ENCODE data around the gene EMC6.

Gene EMC6

DNA sequence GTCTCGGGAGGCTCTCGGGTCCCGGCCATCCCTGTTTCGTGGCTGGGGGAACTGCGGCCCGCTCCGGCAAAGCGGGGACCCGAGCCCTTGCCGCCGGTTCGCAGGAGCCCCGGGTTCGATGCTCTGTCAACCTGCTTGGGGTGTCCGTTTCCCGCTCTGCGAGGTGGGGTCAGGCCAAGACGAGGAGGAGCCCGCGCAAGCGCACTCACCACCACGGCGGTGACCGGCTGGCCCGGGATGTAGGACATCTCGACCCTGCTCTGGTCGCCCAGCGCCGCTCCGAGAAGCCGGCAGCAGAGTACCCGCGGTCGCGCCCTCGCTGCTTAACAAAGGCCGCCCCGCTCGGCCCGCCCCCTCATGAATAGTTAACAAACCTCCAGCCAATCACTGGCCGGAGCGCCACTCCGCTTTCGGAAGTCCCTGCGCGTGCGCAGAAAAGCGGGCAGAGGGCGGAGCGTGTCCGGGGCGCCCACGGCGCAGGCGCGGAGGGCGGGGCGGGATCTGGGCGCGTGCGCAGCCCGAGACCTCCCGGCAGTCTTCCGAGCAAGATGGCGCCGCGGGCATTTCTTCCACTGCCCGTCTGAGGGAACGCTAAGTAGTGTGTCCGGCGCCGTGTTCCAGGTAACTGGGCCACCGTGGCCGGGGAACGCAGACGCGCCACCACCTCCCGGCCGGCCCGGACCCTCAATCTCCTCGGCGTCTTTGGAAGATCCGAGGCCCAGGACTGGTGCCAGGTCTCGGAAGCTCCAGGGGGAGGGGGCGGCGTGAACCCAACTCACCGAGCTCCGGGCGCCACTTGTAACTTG is at the start of gene EMC6, which contains the start of gene TAX1BP3:
Gene EMC6 (plus strand): TSS at position 534 of the 806 bp plus-strand sequence. CDS start 335 bp downstream, outside the sequence.
Gene TAX1BP3 (minus strand): TSS at position 300 of the 806 bp plus-strand sequence. CDS start 52 bp downstream, at position 248.
- peak; percentile 99 for DNase-seq (ENCODE audit: insufficient read length, low spot score)
- FAIRE-seq: peak; percentile 98

DNA sequence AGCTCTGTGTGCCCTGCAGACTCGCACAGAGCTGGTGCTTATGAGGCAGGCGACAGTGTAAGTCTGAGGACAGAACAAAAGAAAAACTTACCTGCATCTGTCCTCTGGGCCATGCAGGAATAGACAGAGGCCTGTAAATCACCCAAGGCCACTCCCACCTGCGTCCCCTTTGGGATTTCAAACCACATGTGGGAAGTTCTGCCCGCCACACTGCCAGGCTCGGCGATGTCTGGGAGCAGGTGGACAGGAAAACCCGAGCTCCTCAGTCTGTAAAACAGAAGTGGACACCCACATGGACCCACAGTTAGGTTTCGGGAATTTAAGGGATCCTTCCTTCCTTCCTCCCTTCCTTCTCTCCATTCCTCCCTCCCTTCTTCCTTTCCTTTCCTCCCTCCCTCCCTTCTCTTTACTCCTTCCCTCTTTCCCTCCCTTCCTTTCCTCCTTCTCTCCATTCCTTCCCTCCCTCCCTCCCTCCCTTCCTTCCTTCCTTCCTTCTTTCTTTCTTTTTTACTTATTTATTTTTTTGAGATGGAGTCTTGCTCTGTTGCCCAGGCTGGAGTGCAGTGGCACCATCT is 47.4 kb upstream of the EMC6 start:
- FAIRE-seq: no peak
- no peak for DNase-seq (ENCODE audit: insufficient read length, low spot score)

DNA sequence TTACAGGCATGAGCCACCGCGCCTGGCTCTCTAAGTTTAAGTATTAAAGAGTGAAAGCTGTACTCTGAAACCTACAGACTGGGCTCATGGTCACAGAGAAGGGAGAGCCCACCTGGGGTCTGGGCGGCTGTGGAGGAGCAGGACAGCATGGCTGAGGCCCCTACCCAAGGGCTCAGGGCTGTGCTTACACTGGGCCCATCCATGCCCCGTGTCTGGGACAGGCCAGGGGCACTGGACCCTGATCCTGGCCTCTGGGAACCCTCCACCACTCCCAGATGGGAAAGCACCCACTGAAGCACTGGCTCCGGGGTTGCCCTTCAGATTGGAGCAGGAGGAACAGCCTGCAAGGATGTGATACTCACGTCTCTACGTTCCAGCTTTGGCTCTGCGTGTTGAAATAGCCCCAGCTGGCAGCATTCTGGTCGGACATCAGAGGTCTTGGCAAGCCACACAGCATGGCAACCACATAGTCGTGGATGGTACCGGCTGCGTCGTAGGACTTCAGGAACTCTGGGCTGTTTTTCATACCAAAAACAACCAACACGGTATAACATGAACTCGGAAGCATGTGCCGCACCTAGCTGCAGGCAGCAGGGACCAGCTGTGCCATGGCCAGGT is 45.5 kb upstream of the EMC6 start:
- DNase-seq (ENCODE audit: insufficient read length, low spot score) (no peak), FAIRE-seq (no peak)

DNA sequence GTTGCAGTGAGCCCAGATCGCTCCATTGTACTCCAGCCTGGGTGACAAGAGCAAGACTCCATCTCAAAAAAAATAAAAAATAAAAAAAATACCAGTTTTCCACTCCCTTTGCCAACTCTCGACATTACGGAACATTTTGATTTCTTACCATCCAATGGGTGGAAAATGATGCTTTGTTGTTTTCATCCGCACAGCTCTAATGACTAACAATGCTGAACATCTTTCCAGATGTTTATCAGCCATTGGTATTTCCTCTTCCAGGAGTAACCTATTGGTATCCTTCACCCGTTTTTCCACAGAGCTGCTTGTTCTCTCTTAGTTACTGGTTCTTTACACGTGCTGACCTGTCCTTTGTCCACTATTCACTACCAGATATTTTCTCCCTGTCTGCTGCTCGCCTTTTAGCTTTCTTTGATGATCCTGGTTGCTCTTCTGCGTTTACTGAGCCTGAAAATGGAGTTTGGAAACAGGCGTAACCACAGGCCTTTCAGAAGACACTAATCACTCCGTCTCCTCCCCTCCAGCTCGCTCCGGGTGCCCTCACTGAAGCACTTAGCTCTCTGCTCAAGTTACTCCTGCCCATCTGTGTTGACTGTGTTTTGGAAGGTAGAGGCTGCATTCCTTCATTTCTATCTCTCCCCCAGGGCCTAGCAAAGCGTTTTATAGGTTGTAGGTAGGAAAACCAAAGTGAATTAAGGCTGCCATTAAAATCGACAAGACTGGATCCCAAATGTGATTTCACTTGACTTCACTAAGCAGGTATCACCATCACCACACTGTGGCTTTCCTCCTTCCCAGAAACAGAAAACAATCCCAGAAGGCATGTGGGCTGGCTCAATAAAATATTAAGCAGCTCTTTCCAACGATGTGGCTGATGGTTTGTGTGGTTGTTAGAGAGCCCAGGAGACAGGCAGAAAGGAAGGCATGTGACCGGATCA is 41.5 kb upstream of the EMC6 start:
- DNase-seq (ENCODE audit: insufficient read length, low spot score) (no peak), FAIRE-seq (no peak)

DNA sequence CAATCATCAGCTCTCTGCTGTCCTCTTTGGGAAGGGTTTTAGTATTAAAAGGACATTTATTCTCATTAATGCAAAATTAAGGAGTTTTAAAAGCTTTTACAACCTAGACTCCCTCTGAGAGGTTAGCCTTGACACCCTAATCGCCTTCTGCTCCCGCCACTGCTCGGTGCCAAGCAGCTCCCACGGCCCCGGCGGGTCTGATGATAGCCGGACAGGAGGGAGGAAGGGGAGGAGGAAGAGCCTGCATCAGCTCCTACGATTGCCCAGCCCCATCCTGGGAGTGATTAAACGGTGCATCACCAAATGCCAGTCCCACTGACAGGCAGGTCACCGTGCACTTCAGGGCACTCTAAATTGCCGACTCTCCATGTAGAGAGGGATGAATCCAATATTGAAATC is 40.8 kb upstream of the EMC6 start:
- FAIRE-seq (no peak), DNase-seq (ENCODE audit: insufficient read length, low spot score) (no peak)

DNA sequence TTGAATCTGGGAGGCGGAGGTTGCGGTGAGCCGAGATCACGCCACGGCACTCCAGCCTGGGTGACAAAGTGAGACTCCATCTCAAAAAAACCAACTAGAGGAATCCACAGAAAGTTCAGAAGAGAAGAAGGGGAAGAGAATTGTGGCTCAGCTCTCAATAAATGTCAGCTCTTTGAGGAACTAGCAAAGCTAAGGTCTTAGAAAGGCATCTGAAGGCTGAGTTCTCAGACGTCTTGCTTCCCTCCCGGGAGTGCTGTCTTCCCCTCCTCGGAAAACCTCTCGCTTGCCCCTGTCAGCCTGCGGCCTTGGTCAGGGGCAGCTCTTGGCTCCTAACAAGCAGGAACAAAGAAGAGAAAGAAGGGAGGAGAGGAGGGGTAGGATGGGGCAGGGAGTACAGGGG is 37.8 kb upstream of the EMC6 start:
- no peak for DNase-seq (ENCODE audit: insufficient read length, low spot score)
- FAIRE-seq: no peak

DNA sequence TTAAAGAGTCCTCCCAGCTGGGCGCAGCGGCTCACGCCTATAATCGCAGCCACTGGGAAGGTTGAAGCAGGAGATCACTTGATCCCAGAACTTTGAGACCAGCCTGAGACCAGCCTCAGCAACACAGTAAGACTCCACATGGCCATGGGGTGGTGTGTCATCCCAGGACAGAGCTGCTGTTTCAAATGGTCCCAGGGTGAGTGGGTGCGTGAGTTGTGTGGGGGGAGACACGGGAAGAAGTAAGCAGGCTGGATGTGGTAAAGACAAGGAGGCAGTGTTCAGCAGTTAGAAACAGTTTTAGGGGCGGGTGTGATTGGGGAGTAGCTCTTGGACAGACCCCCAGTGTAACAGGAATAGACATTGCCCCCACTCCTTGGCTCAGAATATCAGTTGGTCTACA is 36.3 kb upstream of the EMC6 start:
- no peak for DNase-seq (ENCODE audit: insufficient read length, low spot score)
- no peak for FAIRE-seq

DNA sequence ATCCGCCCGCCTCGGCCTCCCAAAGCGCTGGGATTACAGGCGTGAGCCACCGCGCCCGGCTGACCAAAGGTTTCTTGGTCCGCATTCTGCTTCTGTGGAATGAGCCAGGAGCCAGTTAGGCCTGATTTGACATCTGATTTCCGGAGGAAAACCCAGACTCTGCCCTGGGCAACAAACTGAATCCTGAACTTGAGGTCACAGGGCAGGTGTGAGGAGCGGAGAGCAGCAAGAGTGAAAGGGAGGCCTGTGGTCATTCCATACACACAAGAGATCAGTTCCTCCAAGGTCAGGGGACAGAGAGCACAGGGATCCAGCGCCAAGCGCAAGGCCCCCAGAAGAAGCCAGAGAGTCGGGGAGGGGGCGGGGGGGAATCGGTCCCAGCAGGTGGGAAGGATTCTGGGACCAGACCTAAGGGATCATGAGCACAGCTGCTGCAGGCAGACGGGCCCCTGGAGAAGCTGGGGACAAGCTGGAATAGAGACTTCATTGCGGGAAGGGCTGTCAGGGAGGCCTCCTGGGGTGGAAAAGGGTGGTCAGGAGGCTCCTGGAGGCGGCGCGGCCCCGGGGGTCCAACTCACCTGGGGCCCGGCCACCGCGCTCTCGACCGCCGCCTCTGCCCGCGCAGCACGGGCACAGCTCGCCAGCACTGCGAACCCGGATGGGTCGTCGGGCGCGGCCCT is 33.0 kb upstream of the EMC6 start:
- FAIRE-seq (no peak), DNase-seq (ENCODE audit: insufficient read length, low spot score) (no peak)

DNA sequence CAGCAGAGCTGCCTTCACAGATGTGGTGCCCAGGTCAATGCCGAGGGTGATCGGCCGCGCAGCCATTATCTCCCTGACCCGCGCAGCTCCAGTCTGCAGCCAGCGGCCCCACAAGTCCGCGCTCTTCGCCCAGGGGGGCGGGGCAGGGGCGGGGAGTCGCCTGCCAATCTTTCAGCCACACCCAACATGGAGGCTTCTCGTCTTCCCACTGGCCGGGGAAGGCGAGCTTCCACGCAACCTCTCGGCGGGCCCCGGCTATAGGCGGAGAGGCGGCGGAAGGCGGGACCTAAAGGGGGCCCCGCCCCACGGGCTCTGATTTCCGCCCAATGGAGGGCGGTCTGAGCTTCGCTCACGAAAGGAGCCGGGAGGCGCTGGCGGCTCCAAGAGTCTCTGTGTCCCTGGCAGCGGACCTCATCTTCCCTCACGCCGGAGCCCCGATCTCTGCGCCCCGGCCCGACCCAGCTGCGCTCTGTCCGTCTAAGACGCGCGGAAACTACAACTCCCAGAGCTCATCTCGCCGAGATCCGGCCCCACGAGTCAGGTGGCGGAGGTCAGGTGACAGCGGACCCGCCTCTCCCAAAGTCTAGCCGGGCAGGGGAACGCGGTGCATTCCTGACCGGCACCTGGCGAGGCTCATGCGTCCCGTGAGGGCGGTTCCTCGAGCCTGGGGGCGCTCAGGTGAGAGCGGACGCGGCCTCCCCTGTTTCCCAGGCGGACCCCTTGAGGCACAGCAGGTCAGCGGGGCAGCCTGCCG is 32.3 kb upstream of the EMC6 start, which contains the start of the genes CTNS and SHPK:
Gene CTNS (plus strand): TSS at position 607 of the 754 bp plus-strand sequence. CDS start 3,447 bp downstream, outside the sequence.
Gene SHPK (minus strand): TSS at position 97 of the 754 bp plus-strand sequence. CDS start 31 bp downstream, at position 66.
- DNase-seq (ENCODE audit: insufficient read length, low spot score) (peak; percentile 99), FAIRE-seq (peak; percentile 83)

DNA sequence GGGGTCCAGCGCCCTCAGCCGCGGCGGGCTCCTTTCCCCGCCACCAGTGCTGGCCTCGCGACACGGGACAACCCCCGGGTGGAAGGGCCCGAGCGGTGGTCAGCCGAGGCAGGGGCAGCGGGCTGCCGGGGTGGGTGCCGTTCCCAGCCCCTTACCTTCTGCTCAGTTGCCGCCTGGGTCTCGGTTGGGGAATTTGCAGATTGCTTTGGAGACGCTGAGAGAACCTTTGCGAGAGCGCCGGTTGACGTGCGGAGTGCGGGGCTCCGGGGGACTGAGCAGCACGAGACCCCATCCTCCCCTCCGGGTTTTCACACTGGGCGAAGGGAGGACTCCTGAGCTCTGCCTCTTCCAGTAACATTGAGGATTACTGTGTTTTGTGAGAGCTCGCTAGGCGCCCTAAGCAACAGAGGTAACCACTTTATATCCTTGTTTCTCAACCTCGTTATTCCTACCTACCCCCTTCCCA is 31.7 kb upstream of the EMC6 start:
- no peak for FAIRE-seq
- no peak for DNase-seq (ENCODE audit: insufficient read length, low spot score)

DNA sequence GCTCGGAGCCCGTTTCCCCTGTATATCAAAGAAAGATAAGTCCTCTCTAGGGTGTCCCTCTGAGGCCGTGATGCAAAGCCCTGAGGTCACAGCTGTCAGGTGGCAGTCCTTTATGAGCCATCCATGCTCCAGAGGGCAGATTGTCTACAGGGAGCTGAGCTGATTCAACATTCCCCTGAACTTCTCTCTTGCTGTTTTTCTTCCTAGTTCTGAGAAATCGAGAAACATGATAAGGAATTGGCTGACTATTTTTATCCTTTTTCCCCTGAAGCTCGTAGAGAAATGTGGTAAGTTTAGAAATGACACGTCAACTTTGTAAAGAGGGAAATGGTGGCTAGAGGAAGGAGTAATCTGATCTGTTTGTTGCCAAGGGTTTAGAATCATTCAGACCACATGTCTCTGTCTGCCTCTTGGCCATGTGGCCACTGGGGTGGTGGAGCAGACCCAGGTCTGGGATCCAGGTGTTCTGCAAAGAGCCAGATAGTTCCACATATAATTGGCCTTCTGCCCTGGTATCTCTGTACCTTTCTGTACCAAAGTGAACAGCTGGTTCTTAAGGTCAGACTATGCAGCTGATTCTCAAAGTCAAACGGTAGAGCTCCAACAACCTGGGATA is 28.5 kb upstream of the EMC6 start:
- FAIRE-seq (peak; percentile 36), DNase-seq (ENCODE audit: insufficient read length, low spot score) (no peak)

DNA sequence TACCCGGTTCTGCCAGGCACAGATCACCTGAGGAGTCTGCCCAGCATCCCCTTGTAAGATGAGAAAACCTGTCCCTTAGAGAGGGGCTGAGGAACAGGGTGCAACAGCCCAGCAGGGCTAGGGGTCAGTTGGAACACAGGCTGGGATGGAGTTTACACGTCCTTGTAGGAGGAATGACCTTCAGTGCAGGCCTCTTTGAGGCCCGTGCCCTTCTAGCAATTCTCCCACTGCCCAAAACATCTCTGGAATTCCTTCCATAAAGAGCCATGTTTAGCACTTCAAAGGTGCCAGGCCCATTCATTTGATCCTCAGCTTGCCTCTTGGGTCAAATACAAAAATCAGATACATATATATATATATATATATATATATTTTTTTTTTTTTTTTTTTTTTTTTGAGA is 27.6 kb upstream of the EMC6 start:
- no peak for FAIRE-seq

DNA sequence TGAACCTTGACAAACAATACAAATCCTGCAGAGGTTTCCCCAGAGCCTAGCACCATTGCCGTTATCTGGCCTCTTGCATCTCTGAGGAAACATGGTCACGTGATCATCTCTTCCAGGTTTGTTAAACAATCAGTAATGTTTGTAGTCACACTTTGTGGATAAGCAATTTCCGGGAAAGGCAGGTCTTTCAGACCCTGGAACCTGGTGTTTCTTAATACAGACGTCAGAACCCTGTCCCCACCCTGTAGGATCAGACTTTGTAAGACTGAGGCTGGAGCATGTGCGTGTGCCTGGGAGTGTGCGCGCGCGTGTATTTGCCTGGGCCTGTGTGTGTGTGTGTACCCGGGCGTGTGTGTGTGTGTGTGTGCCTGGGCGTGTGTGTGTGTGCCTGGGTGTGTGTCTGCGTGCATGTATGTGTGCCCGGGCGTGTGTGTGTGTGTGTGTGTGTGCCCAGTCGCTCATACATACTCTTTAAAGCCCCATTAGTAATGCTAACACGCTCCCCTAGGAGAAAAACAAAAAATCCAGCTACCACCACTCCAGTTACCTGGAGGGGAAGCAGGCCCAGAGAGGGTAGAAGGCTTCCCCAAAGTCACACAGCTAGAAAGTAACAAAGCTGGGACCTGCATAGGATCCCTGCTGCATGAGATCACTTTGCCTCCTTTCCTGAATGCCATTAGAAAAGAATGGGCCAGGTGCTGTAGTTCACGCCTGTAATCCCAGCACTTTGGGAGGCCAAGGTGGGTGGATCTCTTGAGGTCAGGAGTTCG is 26.7 kb upstream of the EMC6 start:
- FAIRE-seq (peak; percentile 48), DNase-seq (ENCODE audit: insufficient read length, low spot score) (no peak)

More for the DNA sequence above, 27.6 kb upstream of the EMC6 start:
- no peak for DNase-seq (ENCODE audit: insufficient read length, low spot score)

DNA sequence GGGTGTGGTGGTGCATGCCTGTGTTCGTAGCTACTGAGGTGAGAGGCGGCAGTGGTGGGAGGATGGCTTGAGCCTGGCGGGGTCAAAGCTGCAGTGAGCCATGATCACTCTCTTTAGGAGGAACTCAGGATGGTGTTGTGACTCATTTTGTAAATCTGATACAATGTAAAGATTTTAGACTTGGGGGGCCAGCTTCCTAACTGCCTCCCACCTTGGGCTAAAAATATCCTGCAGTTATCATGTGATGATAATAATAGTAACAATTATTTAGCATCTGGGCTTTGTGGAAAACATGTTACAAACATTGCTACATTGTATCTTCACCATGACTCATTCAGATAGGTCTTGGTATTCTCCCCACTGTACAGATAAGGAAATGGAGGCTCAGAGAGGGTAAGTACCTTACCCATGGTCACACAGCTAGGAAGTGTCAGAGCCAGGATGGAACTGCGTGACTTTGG is 24.7 kb upstream of the EMC6 start:
- FAIRE-seq: no peak
- DNase-seq (ENCODE audit: insufficient read length, low spot score): no peak

DNA sequence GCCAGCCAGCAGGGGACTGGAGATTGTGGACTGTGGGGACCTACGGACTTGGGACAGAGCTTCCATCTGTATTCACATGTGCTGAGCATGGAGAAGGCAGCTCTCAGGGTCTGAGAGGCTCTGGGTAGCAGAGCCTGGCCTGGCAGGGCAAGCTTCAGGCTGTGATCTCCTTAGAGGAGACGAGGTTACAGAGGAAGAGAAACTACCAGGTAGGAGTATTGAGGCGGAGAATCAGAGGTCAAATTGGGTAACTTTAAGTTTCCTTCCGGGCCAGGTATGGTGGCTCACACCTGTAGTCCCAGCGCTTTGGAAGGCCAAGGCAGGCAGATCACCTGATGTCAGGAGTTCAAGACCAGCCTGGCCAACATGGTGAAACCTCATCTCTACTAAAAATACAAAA is 23.3 kb upstream of the EMC6 start:
- DNase-seq (ENCODE audit: insufficient read length, low spot score): no peak
- no peak for FAIRE-seq

DNA sequence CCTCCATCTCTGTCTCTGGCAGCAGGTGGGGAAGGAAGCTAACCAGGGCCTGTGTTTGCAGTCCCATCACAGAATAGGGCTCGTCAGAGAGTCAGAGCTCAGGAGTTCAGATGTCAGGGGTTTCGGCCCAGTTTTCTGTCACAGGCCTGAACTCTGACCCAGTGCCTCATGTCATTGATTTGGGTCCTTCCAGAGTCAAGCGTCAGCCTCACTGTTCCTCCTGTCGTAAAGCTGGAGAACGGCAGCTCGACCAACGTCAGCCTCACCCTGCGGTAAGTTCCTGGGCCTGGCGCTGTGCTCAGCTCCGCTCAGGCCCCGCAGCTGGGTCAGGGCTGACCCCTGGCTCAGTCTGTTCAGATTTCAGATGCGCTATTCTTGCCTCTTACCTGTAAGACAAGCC is 21.4 kb upstream of the EMC6 start:
- peak; percentile 13 for FAIRE-seq
- no peak for DNase-seq (ENCODE audit: insufficient read length, low spot score)

DNA sequence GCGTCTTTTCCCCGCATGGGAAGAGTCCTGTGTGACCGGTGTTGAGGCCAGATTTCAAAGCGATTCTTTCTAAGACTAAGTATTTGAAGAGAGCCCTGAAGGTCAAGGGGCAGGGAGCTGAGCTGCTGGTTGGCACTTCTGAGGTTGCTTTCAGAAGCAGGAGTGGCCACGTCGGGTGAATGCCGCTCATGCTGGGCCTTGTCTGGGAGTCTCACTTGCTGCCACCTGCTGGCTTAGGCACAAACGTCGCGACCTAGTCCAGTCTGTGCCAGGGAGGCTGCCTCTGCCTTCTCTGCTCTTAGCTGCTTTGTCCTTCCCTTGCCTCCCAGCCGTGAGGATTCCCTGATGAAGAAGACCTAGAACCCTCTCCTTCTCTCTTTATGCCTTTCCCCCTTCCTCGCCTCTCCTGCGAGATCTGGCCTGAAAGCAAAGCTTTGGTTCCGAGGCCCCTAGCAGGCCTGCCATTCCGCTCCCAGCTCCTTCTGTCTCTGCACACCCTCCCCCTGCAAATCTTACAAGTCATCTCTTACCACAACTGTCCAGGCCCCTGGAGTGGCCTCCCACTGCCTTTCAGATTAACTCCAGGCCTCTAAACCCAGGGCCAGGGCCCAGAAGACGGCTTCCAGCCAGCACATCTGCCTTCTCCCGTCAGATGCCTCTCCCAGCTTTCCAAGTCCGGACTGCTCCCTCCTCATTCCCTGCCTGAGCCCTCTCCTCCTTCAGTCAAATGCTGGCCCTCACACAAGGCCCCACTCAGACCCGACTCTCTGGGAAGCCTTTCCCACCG is 20.6 kb upstream of the EMC6 start:
- FAIRE-seq (no peak), DNase-seq (ENCODE audit: insufficient read length, low spot score) (no peak)
